Ammon's horn (tissue), 1 donor: ENCODE data around the gene EML5.
"Not testable (repeated sequence)": the region's sequence is repeated elsewhere in the genome, so short reads cannot be mapped to it uniquely, and the experiment has no call there.

Source experiments
- DNase-seq: peaks from one replicate; pipeline ENCODE4 v3.0.0-alpha.2; 2016; ENCODE audit warnings: low spot score

EML5 gene

GRCh38 chr14:88792473-88793258 lies at the start of gene EML5:
Gene EML5, minus strand, starts transcription at chr14:88792953. Its CDS starts 450 bp downstream, at chr14:88792503.
- peak; percentile 89 for DNase-seq

- no peak for DNase-seq
Observed at GRCh38 chr14:88842414-88842813, 49.7 kb upstream of the EML5 start.

- DNase-seq, result no peak
Observed at GRCh38 chr14:88841741-88842140, 49.0 kb upstream of the EML5 start.

GRCh38 chr14:88840926-88841325 lies 48.2 kb upstream of the EML5 start:
- DNase-seq, result no peak

- DNase-seq, result no peak
Observed at GRCh38 chr14:88838015-88838414, 45.3 kb upstream of the EML5 start.

- DNase-seq, result no peak
Observed at GRCh38 chr14:88837495-88837894, 44.7 kb upstream of the EML5 start.

GRCh38 chr14:88835661-88836060 lies 42.9 kb upstream of the EML5 start:
- DNase-seq, result no peak

GRCh38 chr14:88834883-88835431 lies 42.2 kb upstream of the EML5 start:
- no peak for DNase-seq

GRCh38 chr14:88831284-88831683 lies 38.5 kb upstream of the EML5 start:
- DNase-seq, result no peak

- DNase-seq, result no peak
Observed at GRCh38 chr14:88829685-88830302, 37.0 kb upstream of the EML5 start.

- DNase-seq, result no peak
Observed at GRCh38 chr14:88829188-88829587, 36.4 kb upstream of the EML5 start.

GRCh38 chr14:88825503-88825902 lies 32.8 kb upstream of the EML5 start:
- peak; percentile 74 for DNase-seq

GRCh38 chr14:88825078-88825458 lies 32.3 kb upstream of the EML5 start:
- DNase-seq, result peak; percentile 43

- DNase-seq, result peak; percentile 91
Observed at GRCh38 chr14:88824314-88825077, 31.7 kb upstream of the EML5 start, which contains the start of gene TTC8. Gene TTC8, plus strand, starts transcription at chr14:88824651. Its CDS starts 57 bp downstream, at chr14:88824708.

- DNase-seq, result no peak
Observed at GRCh38 chr14:88823968-88824313, 31.2 kb upstream of the EML5 start.

GRCh38 chr14:88821888-88822287 lies 29.1 kb upstream of the EML5 start:
- no peak for DNase-seq

- no peak for DNase-seq
Observed at GRCh38 chr14:88821378-88821777, 28.6 kb upstream of the EML5 start.

- DNase-seq, result not testable (repeated sequence)
Observed at GRCh38 chr14:88819674-88820073, 26.9 kb upstream of the EML5 start.

- no peak for DNase-seq
Observed at GRCh38 chr14:88818018-88818417, 25.3 kb upstream of the EML5 start.

GRCh38 chr14:88815980-88816379 lies 23.2 kb upstream of the EML5 start:
- no peak for DNase-seq

- no peak for DNase-seq
Observed at GRCh38 chr14:88808359-88808758, 15.6 kb upstream of the EML5 start.

GRCh38 chr14:88804477-88804876 lies 11.7 kb upstream of the EML5 start:
- DNase-seq, result no peak

- no peak for DNase-seq
Observed at GRCh38 chr14:88804035-88804434, 11.3 kb upstream of the EML5 start.
